ENCODE measurements around the gene LNP1.
A peak's percentile ranks its signal among the peaks of the same experiment; 100 is the strongest.
"Not testable (repeated sequence)": the region's sequence is repeated elsewhere in the genome, so short reads cannot be mapped to it uniquely, and the experiment has no call there.

Gene LNP1, protein sequence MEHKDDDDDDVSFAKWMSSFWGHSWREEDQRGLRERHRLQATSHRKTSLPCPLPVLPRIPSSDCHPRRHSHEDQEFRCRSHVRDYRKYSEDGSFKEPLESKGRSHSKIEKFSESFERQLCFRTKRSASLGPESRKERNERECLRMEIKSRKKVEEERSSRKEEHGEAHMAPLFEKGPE
- long read RNA-seq, donor 1, partial matches to known transcripts, result 0 of 2 reads
- long read RNA-seq, donor 1, other reads (novel, unspliced or antisense), result 0 of 2 reads
- long read RNA-seq, donor 2, partial matches to known transcripts, result 0 of 1 reads
- long read RNA-seq, donor 2, other reads (novel, unspliced or antisense), result 0 of 1 reads
- long read RNA-seq, donor 3, partial matches to known transcripts, result 0 of 2 reads
- long read RNA-seq, donor 3, other reads (novel, unspliced or antisense), result 0 of 2 reads
- long read RNA-seq, donor 4, partial matches to known transcripts, result 0 of 1 reads
- long read RNA-seq, donor 4, other reads (novel, unspliced or antisense), result 0 of 1 reads
- long read RNA-seq, donor 5, partial matches to known transcripts, result 0 of 4 reads
- long read RNA-seq, donor 5, other reads (novel, unspliced or antisense), result 0 of 4 reads
- long read RNA-seq, donor 6, partial matches to known transcripts, result 0 of 1 reads
- long read RNA-seq, donor 6, other reads (novel, unspliced or antisense), result 0 of 1 reads
- long read RNA-seq, donor 7, partial matches to known transcripts, result 0 of 3 reads
- long read RNA-seq, donor 7, other reads (novel, unspliced or antisense), result 0 of 3 reads
- long read RNA-seq, donor 8, partial matches to known transcripts, result 0 of 4 reads
- long read RNA-seq, donor 8, other reads (novel, unspliced or antisense), result 0 of 4 reads

- DNase-seq, result peak; percentile 98
Observed at GRCh38 chr3:100400780-100401673, at the start of gene LNP1, which contains the start of gene TOMM70. LNP1 (plus strand) TSS chr3:100401539; CDS start chr3:100429730, 28,191 bp downstream. TOMM70 (minus strand) TSS chr3:100401089; CDS start chr3:100400949, 140 bp downstream.

DNA sequence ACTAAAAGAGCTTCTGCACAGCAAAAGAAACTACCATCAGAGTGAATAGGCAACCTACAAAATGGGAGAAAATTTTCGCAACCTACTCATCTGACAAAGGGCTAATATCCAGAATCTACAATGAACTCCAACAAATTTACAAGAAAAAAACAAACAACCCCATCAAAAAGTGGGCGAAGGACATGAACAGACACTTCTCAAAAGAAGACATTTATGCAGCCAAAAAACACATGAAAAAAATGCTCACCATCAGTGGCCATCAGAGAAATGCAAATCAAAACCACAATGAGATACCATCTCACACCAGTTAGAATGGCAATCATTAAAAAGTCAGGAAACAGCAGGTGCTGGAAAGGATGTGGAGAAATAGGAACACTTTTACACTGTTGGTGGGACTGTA is 49.6 kb upstream of the LNP1 start:
- DNase-seq, result not testable (repeated sequence)

DNA sequence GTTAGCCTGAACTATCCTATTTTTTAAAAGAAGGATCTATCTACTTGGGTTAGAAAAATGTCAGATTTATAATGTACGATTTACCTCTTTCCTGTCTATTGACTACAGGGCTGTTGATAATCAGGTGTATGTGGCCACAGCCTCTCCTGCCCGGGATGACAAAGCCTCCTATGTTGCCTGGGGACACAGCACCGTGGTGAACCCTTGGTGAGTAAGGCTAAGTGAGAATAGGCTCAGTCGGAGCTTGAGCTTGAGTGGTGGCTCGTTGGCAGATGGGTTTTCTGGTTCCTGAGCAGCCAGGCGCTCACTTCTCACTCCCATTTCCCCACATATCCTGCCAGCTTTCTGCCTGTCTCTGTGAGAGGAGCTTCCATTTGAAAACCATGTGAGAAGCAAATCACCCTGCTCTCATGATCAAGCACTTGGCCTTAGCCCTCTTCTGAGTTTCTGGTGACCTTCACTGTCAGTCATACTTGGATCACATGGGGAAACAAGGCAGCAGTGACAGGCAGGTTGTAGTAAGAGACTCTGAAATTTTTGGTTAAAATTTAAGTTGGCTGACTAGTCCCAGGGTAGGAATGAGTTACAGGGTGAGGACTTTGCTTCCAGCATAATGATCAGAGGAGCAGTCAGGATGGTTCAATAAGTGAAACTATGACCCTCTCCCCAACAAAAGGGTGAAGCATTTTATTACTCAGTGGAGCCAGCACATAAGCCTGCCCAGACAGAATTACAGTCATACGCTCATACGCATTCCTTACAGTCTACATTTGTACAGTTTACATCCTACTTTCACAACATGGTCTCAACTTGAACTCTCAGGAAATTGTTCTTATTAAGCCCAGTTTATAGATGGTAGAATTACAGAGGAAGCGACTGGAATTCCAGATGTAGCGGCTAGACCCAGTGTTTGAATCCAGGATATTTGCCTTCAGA is 48.8 kb upstream of the LNP1 start:
- no peak for DNase-seq

GRCh38 chr3:100354850-100355249 is 46.5 kb upstream of the LNP1 start:
- no peak for DNase-seq

- no peak for DNase-seq
Observed at GRCh38 chr3:100358413-100358812, 42.9 kb upstream of the LNP1 start.

GRCh38 chr3:100359035-100359434 is 42.3 kb upstream of the LNP1 start:
- no peak for DNase-seq

DNA sequence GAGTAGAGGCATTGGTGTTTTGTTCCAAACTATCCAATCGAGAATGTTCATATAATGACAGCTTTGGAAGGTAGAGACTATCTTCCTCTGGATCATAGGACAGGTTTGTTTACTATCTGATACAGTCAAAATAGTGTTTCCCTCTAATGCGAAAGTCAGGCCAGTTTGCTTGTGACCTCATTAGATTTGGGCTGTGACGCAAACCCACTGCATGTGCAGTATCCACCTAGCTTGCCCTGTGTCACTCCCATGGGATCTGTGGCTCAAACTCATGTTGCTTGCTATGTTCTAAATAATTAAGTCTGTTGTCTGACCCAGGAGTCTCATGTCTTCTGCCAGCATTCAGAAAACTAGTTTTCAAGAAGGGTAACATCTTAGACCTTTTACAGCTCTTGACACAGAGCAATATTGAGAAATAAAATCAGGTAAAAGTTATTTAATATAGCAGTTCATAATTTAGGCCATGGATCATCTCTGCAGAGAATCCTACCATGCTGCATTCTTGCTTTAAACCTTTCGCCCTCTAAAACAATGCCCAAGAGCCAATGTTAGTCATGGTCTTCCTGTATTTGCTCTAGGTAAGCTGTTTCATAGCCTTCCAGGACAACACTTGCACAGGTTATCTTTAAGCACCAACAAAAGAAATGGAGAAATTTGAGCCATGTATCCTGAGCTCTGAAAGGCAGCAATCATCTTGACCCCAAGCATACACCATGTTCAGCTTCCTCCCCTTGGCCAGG is 40.4 kb upstream of the LNP1 start:
- no peak for DNase-seq

DNA sequence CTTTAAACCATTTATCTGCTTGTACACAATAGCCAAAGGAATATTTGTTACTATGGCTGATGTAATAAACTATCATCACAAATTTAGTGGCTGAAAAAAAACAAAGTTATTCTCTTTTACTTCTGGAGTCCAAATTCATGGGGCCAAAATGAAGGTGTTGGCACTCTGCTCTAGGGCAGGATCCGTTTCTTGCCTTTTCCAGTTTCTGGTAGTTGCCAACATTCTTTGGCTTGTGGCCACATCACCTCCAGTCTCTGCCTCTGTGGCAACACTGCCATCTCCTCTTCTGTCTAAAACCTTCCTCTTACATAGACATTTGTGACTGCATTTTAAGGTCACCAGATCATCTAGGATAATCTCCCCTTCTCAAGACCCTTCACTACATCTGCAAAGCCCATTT is 39.4 kb upstream of the LNP1 start:
- no peak for DNase-seq

GRCh38 chr3:100364421-100364820 is 36.9 kb upstream of the LNP1 start:
- DNase-seq, result no peak

DNA sequence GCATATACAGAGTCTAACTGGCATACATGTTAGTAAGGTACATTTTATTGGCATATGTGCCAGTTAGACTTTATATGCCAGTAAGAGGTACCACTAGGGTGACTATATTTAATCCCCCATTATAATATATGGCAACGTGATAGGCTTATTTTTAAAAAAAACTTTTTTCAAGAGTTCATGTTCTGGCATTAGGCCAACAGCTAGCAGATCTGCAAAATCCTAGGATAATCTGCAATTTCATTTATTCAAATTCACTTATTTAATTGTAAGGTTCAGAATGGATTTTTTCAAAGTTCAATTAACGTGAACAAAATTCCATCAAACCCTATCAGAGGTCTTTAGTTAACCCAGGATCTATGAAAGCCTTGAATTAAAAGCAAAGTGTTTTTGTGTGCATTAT is 34.9 kb upstream of the LNP1 start:
- DNase-seq, result no peak

DNA sequence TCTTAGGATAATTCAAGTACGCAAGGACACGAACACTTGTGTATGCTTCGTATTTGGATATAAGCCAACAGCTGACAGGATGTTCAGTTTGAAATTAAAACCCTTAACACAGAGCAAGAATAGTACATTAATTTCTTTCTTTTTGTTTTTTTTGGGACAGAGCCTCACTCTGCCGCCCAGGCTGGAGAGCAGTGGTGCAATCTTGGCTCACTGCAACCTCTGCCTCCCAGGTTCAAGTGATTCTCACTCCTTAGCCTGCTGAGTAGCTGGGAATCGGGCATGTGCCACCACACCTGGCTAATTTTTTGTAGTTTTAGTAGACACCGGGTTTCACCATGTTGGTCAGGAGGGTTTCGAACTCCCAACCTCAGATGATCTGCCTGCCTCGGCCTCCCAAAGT is 32.9 kb upstream of the LNP1 start:
- DNase-seq, result no peak

- DNase-seq, result no peak
Observed at GRCh38 chr3:100370756-100371155, 30.6 kb upstream of the LNP1 start.

DNA sequence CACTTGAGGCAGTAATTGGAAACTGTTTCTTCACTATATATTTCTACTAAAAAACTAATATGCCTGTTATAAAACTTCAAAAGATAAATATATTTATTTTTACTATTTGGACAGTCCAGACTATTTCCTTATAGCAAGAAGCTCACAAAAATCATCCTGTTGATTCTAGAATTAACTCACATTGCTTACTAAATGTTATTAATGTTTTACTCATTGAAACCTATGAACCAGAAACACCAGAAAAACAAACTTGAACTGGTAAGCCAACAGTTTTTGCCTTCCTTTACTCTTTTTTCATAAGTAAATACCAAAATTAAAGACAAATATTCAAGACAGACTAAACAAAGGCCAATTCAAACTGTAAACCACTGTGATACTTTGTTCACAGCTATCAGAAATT is 26.8 kb upstream of the LNP1 start:
- no peak for DNase-seq

GRCh38 chr3:100376301-100376700 is 25.0 kb upstream of the LNP1 start:
- DNase-seq, result no peak

DNA sequence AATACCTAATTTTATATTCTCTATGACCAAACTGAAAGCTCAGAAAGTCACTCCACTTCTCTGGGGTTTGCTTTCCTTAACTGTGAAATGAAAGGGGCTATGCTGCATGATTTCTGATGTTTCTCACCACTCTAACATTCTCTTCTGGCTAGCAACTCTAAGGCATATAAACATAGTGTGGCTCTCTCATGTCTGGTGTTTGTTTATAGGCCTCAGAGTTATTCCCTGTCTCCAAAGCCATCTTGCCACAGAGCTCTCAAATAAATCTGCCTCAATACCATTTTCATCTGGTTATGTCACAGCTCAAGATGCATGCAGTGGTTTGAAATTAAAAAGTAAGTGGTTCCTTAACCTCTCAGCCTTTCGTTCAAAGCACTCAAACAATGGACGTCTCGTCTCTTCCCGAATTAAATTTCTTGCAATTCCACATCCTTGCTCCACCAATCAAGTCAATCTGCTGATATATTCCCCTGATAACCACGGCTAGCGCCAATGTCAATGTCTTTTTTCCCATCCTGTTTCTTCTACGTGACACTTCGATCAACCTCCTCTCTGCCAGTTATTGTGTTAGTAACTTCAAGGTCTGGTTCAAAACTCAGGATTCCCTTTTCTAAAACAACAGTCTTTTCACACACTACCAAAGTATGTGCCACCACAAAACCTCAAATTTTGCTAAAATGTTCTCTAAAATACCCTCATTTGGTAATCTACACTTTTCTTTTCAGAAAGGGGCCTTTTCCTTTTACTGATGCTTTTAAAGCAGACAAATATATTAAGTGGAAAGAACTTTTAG is 16.4 kb upstream of the LNP1 start:
- DNase-seq, result no peak

- DNase-seq, result no peak
Observed at GRCh38 chr3:100386437-100387074, 14.8 kb upstream of the LNP1 start.

GRCh38 chr3:100389025-100389424 is 12.3 kb upstream of the LNP1 start:
- DNase-seq, result no peak

GRCh38 chr3:100395679-100396431 is 5.5 kb upstream of the LNP1 start:
- DNase-seq, result no peak

All from right kidney (tissue), 9 donors.